ENCODE data around the gene FAM76B. TPM values are rescaled to one million over a fixed set of nuclear protein-coding genes. Genes with fewer than 3 reads are reported as not detected.

Gene FAM76B
- total RNA-seq, 1 donor from 2014 or later = 24.0 TPM

GRCh38 chr11:95776859-95777258 lies 12.7 kb downstream of the FAM76B start:
- H3K4me3 ChIP-seq (ENCODE audit: low read depth, low read length) = no peak overlapping the region
- no peaks in the 10 kb centered on the region for H3K36me3 ChIP-seq (ENCODE audit: control insufficient read depth, insufficient read depth, low read length)
- no peak for TF ChIP-seq CTCF (IDR thresholded peaks at IDR 0.05; ENCODE audit: insufficient read depth, low read length, poor library complexity, severe bottlenecking)

GRCh38 chr11:95768521-95768920 lies 21.1 kb downstream of the FAM76B start:
- TF ChIP-seq CTCF (IDR thresholded peaks at IDR 0.05; ENCODE audit: insufficient read depth, low read length, poor library complexity, severe bottlenecking) = no peak
- Histone ChIP-seq H3K27me3 (ENCODE audit: control insufficient read depth, insufficient read depth, low read length) (no peaks in the 10 kb centered on the region), H3K4me3 (ENCODE audit: low read depth, low read length) (no peak overlapping the region), H3K36me3 (ENCODE audit: control insufficient read depth, insufficient read depth, low read length) (no peaks in the 10 kb centered on the region)
- DNase-seq (ENCODE audit: low read depth) = no peak

More at GRCh38 chr11:95776859-95777258, 12.7 kb downstream of the FAM76B start:
- DNase-seq (ENCODE audit: low read depth) = no peak
- no peaks in the 10 kb centered on the region for H3K27me3 ChIP-seq (ENCODE audit: control insufficient read depth, insufficient read depth, low read length)

GRCh38 chr11:95767498-95767897 lies 22.1 kb downstream of the FAM76B start:
- no peak for TF ChIP-seq CTCF (IDR thresholded peaks at IDR 0.05; ENCODE audit: insufficient read depth, low read length, poor library complexity, severe bottlenecking)
- Histone ChIP-seq H3K27me3 (ENCODE audit: control insufficient read depth, insufficient read depth, low read length) (no peaks in the 10 kb centered on the region), H3K36me3 (ENCODE audit: control insufficient read depth, insufficient read depth, low read length) (no peaks in the 10 kb centered on the region), H3K4me3 (ENCODE audit: low read depth, low read length) (no peak overlapping the region)
- DNase-seq (ENCODE audit: low read depth) = no peak

GRCh38 chr11:95766701-95767100 lies 22.9 kb downstream of the FAM76B start:
- no peak overlapping the region for H3K4me3 ChIP-seq (ENCODE audit: low read depth, low read length)
- no peak for DNase-seq (ENCODE audit: low read depth)
- no peaks in the 10 kb centered on the region for H3K36me3 ChIP-seq (ENCODE audit: control insufficient read depth, insufficient read depth, low read length)
- no peaks in the 10 kb centered on the region for H3K27me3 ChIP-seq (ENCODE audit: control insufficient read depth, insufficient read depth, low read length)
- no peak for TF ChIP-seq CTCF (IDR thresholded peaks at IDR 0.05; ENCODE audit: insufficient read depth, low read length, poor library complexity, severe bottlenecking)

GRCh38 chr11:95764267-95764898 lies 25.2 kb downstream of the FAM76B start:
- TF ChIP-seq CTCF (IDR thresholded peaks at IDR 0.05; ENCODE audit: insufficient read depth, low read length, poor library complexity, severe bottlenecking) = peak; percentile 50
- no peak for DNase-seq (ENCODE audit: low read depth)
- no peak overlapping the region for H3K4me3 ChIP-seq (ENCODE audit: low read depth, low read length)
- H3K36me3 ChIP-seq (ENCODE audit: control insufficient read depth, insufficient read depth, low read length) = no peaks in the 10 kb centered on the region
- H3K27me3 ChIP-seq (ENCODE audit: control insufficient read depth, insufficient read depth, low read length) = no peaks in the 10 kb centered on the region

GRCh38 chr11:95762534-95762933 lies 27.0 kb downstream of the FAM76B start:
- no peak for TF ChIP-seq CTCF (IDR thresholded peaks at IDR 0.05; ENCODE audit: insufficient read depth, low read length, poor library complexity, severe bottlenecking)
- DNase-seq (ENCODE audit: low read depth) = no peak
- Histone ChIP-seq H3K27me3 (ENCODE audit: control insufficient read depth, insufficient read depth, low read length) (no peaks in the 10 kb centered on the region), H3K36me3 (ENCODE audit: control insufficient read depth, insufficient read depth, low read length) (no peaks in the 10 kb centered on the region), H3K4me3 (ENCODE audit: low read depth, low read length) (no peak overlapping the region)
